Measurements from ENCODE around the gene SHC2. TPM values are rescaled to one million over a fixed set of nuclear protein-coding genes. Genes with fewer than 3 reads are reported as not detected.
A peak's percentile ranks its signal among the peaks of the same experiment; 100 is the strongest.
"Not testable (repeated sequence)": the region's sequence is repeated elsewhere in the genome, so short reads cannot be mapped to it uniquely, and the experiment has no call there.

The SHC2 gene
- total RNA-seq, 2 donors from 2014 or later, result 119 to 137 TPM

GRCh38 chr19:387777-388176, 73.1 kb downstream of the SHC2 start:
- TF ChIP-seq CTCF (IDR thresholded peaks at IDR 0.05) (no peak), POLR2A (IDR thresholded peaks at IDR 0.05) (no peak)
- no peaks in the 10 kb centered on the region for H3K36me3 ChIP-seq (replicated peaks in 1 of 2; ENCODE audit: insufficient read depth in 1 of 2, low read depth in 2 of 2)
- H3K4me3 ChIP-seq, result no peak overlapping the region
- DNase-seq (no peak), ATAC-seq (no peak)
- no peaks in the 10 kb centered on the region for H3K4me1 ChIP-seq
- WGBS, 2 donors, result 40 to 54% methylated on average over 8 to 11 of the region's 21 CpGs
- intact Hi-C loops (cut with DNase I), result no loop called here
- no peak overlapping the region for H3K27ac ChIP-seq
- peaks cover 0 to 6% of the 10 kb centered on the region in 2 donors for H3K27me3 ChIP-seq
- no peaks in the 10 kb centered on the region for H3K9me3 ChIP-seq

- H3K36me3 ChIP-seq (replicated peaks in 1 of 2; ENCODE audit: insufficient read depth in 1 of 2, low read depth in 2 of 2); H3K4me1 ChIP-seq; intact Hi-C loops (cut with DNase I); H3K27me3 ChIP-seq; H3K9me3 ChIP-seq; ATAC-seq; H3K27ac ChIP-seq; H3K4me3 ChIP-seq; DNase-seq: not testable (repeated sequence)
- 19 to 22% methylated on average over 7 to 8 of the region's 22 CpGs for WGBS, 2 donors
Measured at GRCh38 chr19:386632-387301, 74.1 kb downstream of the SHC2 start.

GRCh38 chr19:386189-386588, 74.6 kb downstream of the SHC2 start:
- H3K27me3 ChIP-seq; H3K27ac ChIP-seq; intact Hi-C loops (cut with DNase I); H3K9me3 ChIP-seq; H3K4me3 ChIP-seq; ATAC-seq; H3K36me3 ChIP-seq (replicated peaks in 1 of 2; ENCODE audit: insufficient read depth in 1 of 2, low read depth in 2 of 2); DNase-seq; H3K4me1 ChIP-seq: not testable (repeated sequence)
- WGBS, 2 donors, result 40 to 61% methylated on average over 8 of the region's 8 CpGs

GRCh38 chr19:384799-385169, 76.0 kb downstream of the SHC2 start:
- H3K27ac ChIP-seq, result no peak overlapping the region
- intact Hi-C loops (cut with DNase I), result no loop called here
- H3K27me3 ChIP-seq, result peaks cover 0 to 6% of the 10 kb centered on the region in 2 donors
- H3K9me3 ChIP-seq, result no peaks in the 10 kb centered on the region
- no peak for DNase-seq
- TF ChIP-seq CTCF (IDR thresholded peaks at IDR 0.05) (no peak), POLR2A (IDR thresholded peaks at IDR 0.05) (no peak)
- no peaks in the 10 kb centered on the region for H3K36me3 ChIP-seq (replicated peaks in 1 of 2; ENCODE audit: insufficient read depth in 1 of 2, low read depth in 2 of 2)
- H3K4me1 ChIP-seq, result no peaks in the 10 kb centered on the region
- no peak overlapping the region for H3K4me3 ChIP-seq
- no peak for ATAC-seq
- WGBS, 2 donors, result 45 to 66% methylated on average over 8 to 9 of the region's 9 CpGs

GRCh38 chr19:383922-384798, 76.7 kb downstream of the SHC2 start:
- no peaks in the 10 kb centered on the region for H3K9me3 ChIP-seq
- peaks cover 0 to 6% of the 10 kb centered on the region in 2 donors for H3K27me3 ChIP-seq
- no peak overlapping the region for H3K4me3 ChIP-seq
- intact Hi-C loops (cut with DNase I), result no loop called here
- WGBS, 2 donors, result 18 to 23% methylated on average over 6 to 43 of the region's 44 CpGs
- DNase-seq, result peak; percentile 31 to 52 (median 39)
- no peaks in the 10 kb centered on the region for H3K4me1 ChIP-seq
- peak; percentile 74 for ATAC-seq
- TF ChIP-seq CTCF (IDR thresholded peaks at IDR 0.05) (peak; percentile 35 to 81 (median 62)), POLR2A (IDR thresholded peaks at IDR 0.05) (no peak)
- H3K27ac ChIP-seq, result no peak overlapping the region
- no peaks in the 10 kb centered on the region for H3K36me3 ChIP-seq (replicated peaks in 1 of 2; ENCODE audit: insufficient read depth in 1 of 2, low read depth in 2 of 2)

Data from body of pancreas (tissue), 4 donors.